Endothelial cell of umbilical vein (primary cell): ENCODE results near the gene PIF1. TPM values are rescaled to one million over a fixed set of nuclear protein-coding genes. Genes with fewer than 3 reads are reported as not detected.
A peak's percentile ranks its signal among the peaks of the same experiment; 100 is the strongest.

Experiments used
- BruUV-seq: library from RNA; stranded (reverse); fragments of 400-500 nt; replicated peaks from 2 replicates; lab custom pipeline; 2021; lab: Mats Ljungman, UMichigan
- CTCF ChIA-PET: fragments of 300-600, 350-600 bp; sonication (Branson Sonifier 250); formaldehyde crosslinking; loops from one replicate; lab custom pipeline; 2021; ENCODE audit warnings: antibody characterized with exemption, inconsistent platforms; lab: Charles Lee
- POLR2A ChIA-PET: fragments of 300-600, 350-600 bp; sonication (Branson Sonifier 250); formaldehyde crosslinking; loops from one replicate; lab custom pipeline; 2021; ENCODE audit warnings: antibody characterized with exemption, inconsistent platforms; lab: Charles Lee
- DNase-seq: peaks from one replicate; pipeline ENCODE4 v3.0.0-alpha.2; 2011; ENCODE audit warnings: low read depth, low spot score
- FAIRE-seq: peaks from 2 replicates; lab custom pipeline; 2011; peaks lifted over from hg19 to GRCh38; lab: Jason Lieb, UNC
- H2AFZ ChIP-seq: 2 replicates; pipeline ENCODE4 v1.6.0; 2012; ENCODE audit warnings: low read depth, low read length, control low read depth, inconsistent platforms
- H3K27ac ChIP-seq: 2 replicates; pipeline ENCODE4 v1.5.1; 2011; ENCODE audit warnings: low read depth, mild to moderate bottlenecking, control low read depth, low read length, moderate library complexity; ENCODE audit not compliant: insufficient read depth
- H3K27me3 ChIP-seq, 2 experiments: 2 replicates each; pipeline versions ENCODE4 v1.6.0 to v1.6.1; 2011; ENCODE audit warnings: low read length in 2 of 2, mixed read lengths in 1 of 2; ENCODE audit not compliant: control insufficient read depth in 2 of 2, insufficient read depth in 2 of 2
- H3K36me3 ChIP-seq, 2 experiments: 2 replicates in 1 of 2; 3 replicates in 1 of 2; pipeline ENCODE4 v1.5.1; 2011; ENCODE audit warnings: low read length in 2 of 2, mild to moderate bottlenecking in 1 of 2, moderate library complexity in 1 of 2; ENCODE audit not compliant: control insufficient read depth in 2 of 2, insufficient read depth in 2 of 2; ENCODE audit errors: extremely low read depth in 1 of 2
- H3K4me1 ChIP-seq: 3 replicates; pipeline ENCODE4 v1.5.1; 2011; ENCODE audit warnings: mild to moderate bottlenecking, low read length; ENCODE audit not compliant: control insufficient read depth, insufficient read depth; ENCODE audit errors: extremely low read depth
- H3K4me2 ChIP-seq: 2 replicates; pipeline ENCODE4 v1.6.1; 2011; ENCODE audit warnings: low read length, control low read depth, mixed read lengths; ENCODE audit not compliant: insufficient read depth
- H3K4me3 ChIP-seq, 3 experiments: fragments of 200-600 bp in 1 of 3; sonication (generic), shearing (Covaris generic) in 1 of 3; replicated peaks in 1 of 3; 2 replicates each; pipeline ENCODE4 v1.5.1; 2011 to 2016; ENCODE audit warnings: control low read depth in 3 of 3, low read length in 3 of 3, mild to moderate bottlenecking in 2 of 3, inconsistent platforms in 1 of 3, low read depth in 1 of 3, moderate library complexity in 1 of 3; ENCODE audit not compliant: insufficient read depth in 1 of 3
- H3K79me2 ChIP-seq: 2 replicates; pipeline ENCODE4 v1.6.0; 2012; ENCODE audit warnings: low read length, inconsistent platforms; ENCODE audit not compliant: control insufficient read depth, insufficient read depth
- H3K9ac ChIP-seq: replicated peaks from 2 replicates; pipeline ENCODE3; 2011; ENCODE audit warnings: low read length, control low read depth; ENCODE audit not compliant: insufficient read depth; ENCODE audit errors: extremely low read depth
- H3K9me1 ChIP-seq: replicated peaks from 3 replicates; pipeline ENCODE4 v1.6.0; 2011; ENCODE audit warnings: mild to moderate bottlenecking, low read length; ENCODE audit not compliant: control insufficient read depth, insufficient read depth; ENCODE audit errors: extremely low read depth
- H3K9me3 ChIP-seq: replicated peaks from 2 replicates; pipeline ENCODE4 v1.5.1; 2012; ENCODE audit warnings: low read length, inconsistent platforms; ENCODE audit not compliant: control insufficient read depth, insufficient read depth
- H4K20me1 ChIP-seq: replicated peaks from 2 replicates; pipeline ENCODE3; 2011; ENCODE audit warnings: mild to moderate bottlenecking, low read length; ENCODE audit not compliant: control insufficient read depth, insufficient read depth; ENCODE audit errors: extremely low read depth
- EZH2 ChIP-seq: IDR thresholded peaks from 2 replicates; pipeline ENCODE4 v1.6.1; 2012; ENCODE audit warnings: borderline replicate concordance, low read depth, mild to moderate bottlenecking, moderate library complexity, low read length, inconsistent platforms; ENCODE audit not compliant: severe bottlenecking
- MYC ChIP-seq: IDR thresholded peaks from one replicate; pipeline ENCODE4 v1.6.1; 2011; ENCODE audit warnings: mild to moderate bottlenecking, low read depth, low read length
- POLR2A ChIP-seq: IDR thresholded peaks from 2 replicates; pipeline ENCODE4 v1.6.1; 2012; ENCODE audit warnings: low read depth, mild to moderate bottlenecking, control low read depth, low read length
- POLR2AphosphoS5 ChIP-seq: IDR thresholded peaks from 2 replicates; pipeline ENCODE4 v1.6.1; 2012; ENCODE audit warnings: low read depth, mild to moderate bottlenecking, control low read depth, low read length, moderate library complexity; ENCODE audit not compliant: insufficient read depth
- dilution Hi-C: fragments of 300-500 bp; cut with MboI; formaldehyde crosslinking; loops from one replicate; pipeline ENCODE4 v1.15.0; 2019; ENCODE audit warnings: low sequenced_read_pairs; ENCODE audit not compliant: extremely low pct_ligation_motif_present
- intact Hi-C: fragments of 100-400 bp; cut with micrococcal nuclease; formaldehyde crosslinking; loops from one replicate; pipeline ENCODE4 v1.10.0; 2022
- polyA plus RNA-seq, 4 experiments: library from polyadenylated mRNA; depleted of rRNA in 3 of 4; stranded (reverse) in 3 of 4; unstranded in 1 of 4; fragments of >200 nt; gene quantifications; 2 replicates each; pipeline versions ENCODE4 v1.2.1 to v1.2.3, GENCODE V29; 2011 to 2012; ENCODE audit warnings: missing spikeins in 1 of 4
- total RNA-seq: library from RNA; stranded (reverse); gene quantifications from 2 replicates; pipeline ENCODE4 v1.2.3, GENCODE V29; 2021

PIF1 gene
- total and polyA plus RNA-seq, 2 donors (not counting 3 experiments of a cell fraction or from before 2014, with no cell fraction given): 18.6 to 52.7 TPM

DNA sequence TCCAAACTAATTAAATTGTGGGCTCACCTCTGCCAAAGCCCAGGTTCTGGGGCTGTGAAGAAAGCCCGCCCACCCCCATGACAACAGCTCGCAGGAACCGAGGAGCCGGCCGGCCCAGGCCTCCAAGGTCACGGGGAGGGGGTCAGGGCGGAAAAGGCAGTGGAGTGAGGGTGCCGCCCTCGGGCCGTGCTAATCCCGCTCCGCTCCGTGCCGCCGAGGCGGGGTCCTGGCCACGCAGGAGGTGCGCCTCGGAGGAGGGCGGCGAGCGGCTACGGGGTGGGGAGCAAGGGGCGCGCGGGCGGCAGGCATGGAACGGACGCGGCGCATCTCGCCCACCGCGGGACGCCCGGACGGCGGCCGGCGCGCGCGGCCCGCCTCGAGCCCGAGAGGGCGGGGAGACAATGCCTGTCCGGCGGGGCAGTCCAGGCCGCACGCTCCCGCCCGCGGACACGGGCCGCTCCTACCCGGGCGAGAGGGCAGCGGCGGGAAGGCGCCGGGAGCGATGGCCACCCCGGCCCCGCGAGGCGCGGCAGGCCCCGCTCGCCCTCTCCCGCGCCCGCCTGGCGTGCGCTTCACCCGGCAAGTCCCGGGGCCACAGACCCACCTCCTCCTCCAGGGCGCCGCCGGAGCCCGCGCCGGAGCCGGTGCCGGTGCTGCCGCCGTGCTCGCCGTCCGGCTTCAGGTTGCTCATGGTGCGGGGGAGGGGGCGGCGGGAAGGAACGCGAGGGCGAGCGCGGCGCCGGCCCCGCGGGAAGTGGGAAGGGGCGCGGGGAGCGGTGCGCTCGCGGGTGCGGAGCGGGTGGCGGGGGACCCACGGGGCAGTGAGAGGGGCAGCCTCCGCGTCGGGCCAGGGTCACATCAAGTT is 50.6 kb downstream of the PIF1 start:
- H3K36me3 ChIP-seq: no peaks in the 10 kb centered on the region
- H3K9me3 ChIP-seq: no peaks in the 10 kb centered on the region
- no peaks in the 10 kb centered on the region for H4K20me1 ChIP-seq
- peak; percentile 25 for DNase-seq
- H3K27ac ChIP-seq: no peak overlapping the region
- H3K4me1 ChIP-seq: peaks cover 6% of the 10 kb centered on the region
- dilution Hi-C loops (no loop called here), intact Hi-C loops (no loop called here)
- no peak for FAIRE-seq
- H3K4me2 ChIP-seq: peak overlapping the region; percentile 55
- no peak overlapping the region for H3K9ac ChIP-seq
- POLR2A ChIA-PET: no interaction called here
- BruUV-seq: no TSS peak
- H3K4me3 ChIP-seq: peak overlapping the region; percentile 37 to 59 (median 39)
- TF ChIP-seq EZH2 (peak; percentile 24), MYC (no peak)
- peak overlapping the region; percentile 79 for H2AFZ ChIP-seq
- CTCF ChIA-PET: interaction anchor here (1.0 kb wide), 1 partner anchor 36 kb away, joined by 3 read pairs; no protein-coding TSS in a partner anchor
- H3K27me3 ChIP-seq: peaks cover 0 to 4% of the 10 kb centered on the region in 2 experiments
- H3K9me1 ChIP-seq: no peaks in the 10 kb centered on the region
- H3K79me2 ChIP-seq: no peaks in the 10 kb centered on the region

DNA sequence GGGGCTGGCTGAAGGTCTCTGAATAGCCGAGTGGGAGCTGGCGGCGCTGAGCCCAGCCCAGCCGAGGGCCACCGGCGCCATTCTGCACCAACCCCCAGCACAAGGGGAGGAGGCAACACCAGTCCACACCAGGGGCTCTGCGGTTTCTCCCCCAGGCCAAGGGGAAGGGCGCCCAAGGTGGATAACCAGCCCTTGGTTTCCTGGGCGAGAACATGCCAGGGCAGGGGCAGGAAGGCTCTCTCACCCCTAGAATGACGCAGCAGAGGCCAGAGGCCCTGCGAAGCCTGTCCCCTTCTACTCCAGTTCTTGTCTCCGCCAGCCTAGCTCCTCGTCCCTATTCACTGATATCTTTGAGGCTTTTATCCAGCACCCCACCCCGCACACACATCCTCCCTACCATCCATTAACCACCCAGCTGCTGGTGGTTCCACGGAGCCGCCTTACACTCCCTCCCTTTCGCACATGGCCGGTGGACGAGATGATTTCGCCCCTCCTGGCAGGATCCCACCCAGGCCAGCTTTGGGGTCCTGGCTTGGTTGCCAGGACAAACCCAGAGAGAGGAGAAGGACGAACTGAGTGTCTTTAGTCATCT is 51.3 kb downstream of the PIF1 start:
- Histone ChIP-seq H3K4me1 (peaks cover 6% of the 10 kb centered on the region), H3K4me2 (no peak overlapping the region), H4K20me1 (no peaks in the 10 kb centered on the region), H3K27ac (no peak overlapping the region), H3K9me3 (no peaks in the 10 kb centered on the region), H3K79me2 (no peaks in the 10 kb centered on the region), H3K9ac (no peak overlapping the region), H2AFZ (peak overlapping the region; percentile 79), H3K27me3 (peaks cover 0 to 2% of the 10 kb centered on the region in 2 experiments), H3K36me3 (no peaks in the 10 kb centered on the region), H3K9me1 (no peaks in the 10 kb centered on the region), H3K4me3 (no peak overlapping the region)
- DNase-seq: no peak
- CTCF ChIA-PET: interaction anchor here (1.0 kb wide), 1 partner anchor 36 kb away, joined by 3 read pairs; no protein-coding TSS in a partner anchor
- no peak for FAIRE-seq
- dilution Hi-C loops (no loop called here), intact Hi-C loops (no loop called here)
- TF ChIP-seq POLR2A: no peak
- TF ChIP-seq POLR2AphosphoS5: no peak
- POLR2A ChIA-PET: no interaction called here
- BruUV-seq: no TSS peak
